SK-N-SH treated with all-trans-retinoic acid at 6 μM for 48 hours (cell line): Measurements from ENCODE around the gene TSSK3.

Source experiments
- ATAC-seq: fragments of 200-7000 bp; cut with Tn5 transposase; 3 replicates; pipeline ENCODE4 v1.9.1; 2020; ENCODE audit warnings: mild to moderate bottlenecking, moderate library complexity
- ARNTL ChIP-seq: fragments of 450-650 bp; formaldehyde crosslinking; IDR thresholded peaks from 2 replicates; pipeline ENCODE4 v1.5.0; 2020; ENCODE audit warnings: low read depth, mild to moderate bottlenecking, moderate library complexity, borderline replicate concordance
- BACH2 ChIP-seq: fragments of 250-450 bp; sonication (Bioruptor Pico); IDR thresholded peaks from 2 replicates; pipeline ENCODE4 v1.9.0; 2021; ENCODE audit warnings: mild to moderate bottlenecking, borderline replicate concordance
- CREB5 ChIP-seq: fragments of 250-450 bp; sonication (Bioruptor Pico); IDR thresholded peaks from 2 replicates; pipeline ENCODE4 v1.5.1; 2020; ENCODE audit warnings: low read depth, mild to moderate bottlenecking, moderate library complexity
- CSDC2 ChIP-seq: fragments of 250-450 bp; sonication (Bioruptor Pico); IDR thresholded peaks from 2 replicates; pipeline ENCODE4 v1.5.0; 2020; ENCODE audit warnings: mild to moderate bottlenecking, moderate library complexity
- CSRNP3 ChIP-seq: fragments of 250-450 bp; sonication (Bioruptor Pico); IDR thresholded peaks from 2 replicates; pipeline ENCODE4 v1.5.1; 2021; ENCODE audit warnings: mild to moderate bottlenecking, moderate library complexity
- ESRRG ChIP-seq: fragments of 250-450 bp; sonication (Bioruptor Pico); IDR thresholded peaks from 2 replicates; pipeline ENCODE4 v1.6.1; 2021; ENCODE audit warnings: mild to moderate bottlenecking
- GLIS3 ChIP-seq: fragments of 250-450 bp; sonication (Bioruptor Pico); IDR thresholded peaks from 2 replicates; pipeline ENCODE4 v1.5.0; 2020; ENCODE audit warnings: mild to moderate bottlenecking, moderate library complexity
- ISL1 ChIP-seq: fragments of 250-450 bp; sonication (Bioruptor Pico); IDR thresholded peaks from 2 replicates; pipeline ENCODE4 v2.1.2; 2022; ENCODE audit warnings: mild to moderate bottlenecking, moderate library complexity
- OSR1 ChIP-seq: fragments of 250-450 bp; sonication (Bioruptor Pico); IDR thresholded peaks from 2 replicates; pipeline ENCODE4 v1.8.0; 2022; ENCODE audit warnings: moderate library complexity, mild to moderate bottlenecking, inconsistent platforms
- PATZ1 ChIP-seq: fragments of 250-450 bp; sonication (Bioruptor Pico); IDR thresholded peaks from 2 replicates; pipeline ENCODE4 v1.8.0; 2020; ENCODE audit warnings: mild to moderate bottlenecking, moderate library complexity, borderline replicate concordance
- RARB ChIP-seq: fragments of 250-450 bp; sonication (Bioruptor Pico); IDR thresholded peaks from 2 replicates; pipeline ENCODE4 v1.8.0; 2021; ENCODE audit warnings: mild to moderate bottlenecking, moderate library complexity
- SNAI2 ChIP-seq: fragments of 250-450 bp; sonication (Bioruptor Pico); IDR thresholded peaks from 2 replicates; pipeline ENCODE4 v1.5.0; 2020; ENCODE audit warnings: mild to moderate bottlenecking, moderate library complexity
- TCF4 ChIP-seq: fragments of 250-450 bp; sonication (Bioruptor Pico); IDR thresholded peaks from 2 replicates; pipeline ENCODE4 v1.8.0; 2021; ENCODE audit warnings: mild to moderate bottlenecking, moderate library complexity, borderline replicate concordance
- TOX ChIP-seq: fragments of 250-450 bp; sonication (Bioruptor Pico); IDR thresholded peaks from 2 replicates; pipeline ENCODE4 v1.8.0; 2021; ENCODE audit warnings: mild to moderate bottlenecking, moderate library complexity, borderline replicate concordance
- TSHZ2 ChIP-seq: fragments of 250-450 bp; sonication (Bioruptor Pico); IDR thresholded peaks from 2 replicates; pipeline ENCODE4 v1.5.0; 2020; ENCODE audit warnings: mild to moderate bottlenecking, moderate library complexity
- ZFP3 ChIP-seq: fragments of 250-450 bp; sonication (Bioruptor Pico); IDR thresholded peaks from 2 replicates; pipeline ENCODE4 v1.5.0; 2020; ENCODE audit warnings: mild to moderate bottlenecking, moderate library complexity
- ZNF565 ChIP-seq: fragments of 450-650 bp; formaldehyde crosslinking; conservative IDR thresholded peaks from 2 replicates; pipeline ENCODE4 v1.5.0; 2020; ENCODE audit warnings: low read depth, mild to moderate bottlenecking, moderate library complexity
- ZNF70 ChIP-seq: fragments of 450-650 bp; formaldehyde crosslinking; IDR thresholded peaks from 2 replicates; pipeline ENCODE4 v1.5.0; 2020; ENCODE audit warnings: mild to moderate bottlenecking, moderate library complexity
- ZNF8 ChIP-seq: fragments of 450-650 bp; formaldehyde crosslinking; IDR thresholded peaks from 2 replicates; pipeline ENCODE4 v1.5.0; 2020; ENCODE audit warnings: mild to moderate bottlenecking, moderate library complexity

The TSSK3 gene

DNA sequence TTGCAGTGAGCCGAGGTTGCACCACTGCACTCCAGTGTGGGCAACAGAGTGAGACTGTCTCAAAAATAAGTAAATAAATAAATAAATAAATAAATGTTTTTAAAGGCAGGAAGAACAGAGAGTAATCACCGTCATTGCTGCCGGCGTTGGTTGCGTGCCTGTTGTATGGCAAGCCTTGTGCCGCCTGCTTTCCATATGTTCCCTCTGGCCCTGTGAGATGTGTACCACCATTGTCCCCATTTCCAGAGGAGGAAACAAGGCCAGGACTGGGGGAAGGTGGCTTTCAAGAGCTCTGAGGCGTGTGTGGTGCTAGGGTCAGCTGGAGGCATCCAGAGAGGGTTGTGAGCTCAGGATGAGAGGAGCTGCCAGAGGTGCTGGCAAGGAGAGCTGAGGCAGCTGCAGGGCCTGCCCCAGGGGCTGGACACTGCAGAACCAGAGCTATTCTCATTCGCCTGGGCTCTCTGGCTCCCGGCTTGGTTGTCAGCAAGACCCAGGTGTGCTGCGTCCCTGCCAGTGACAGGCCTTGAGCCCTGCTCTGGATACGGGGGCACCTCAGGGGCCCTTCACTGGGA is 21.1 kb upstream of the TSSK3 start:
- no peak for ATAC-seq
- TF ChIP-seq ZFP3 (no peak), OSR1 (CRISPR knock-in tag) (no peak), CSRNP3 (no peak), TSHZ2 (no peak)

- TF ChIP-seq ZNF70 (CRISPR knock-in tag) (no peak), ARNTL (no peak), CREB5 (CRISPR knock-in tag) (no peak), PATZ1 (no peak), GLIS3 (CRISPR knock-in tag) (no peak), OSR1 (CRISPR knock-in tag) (no peak), BACH2 (no peak)
- TF ChIP-seq, all 23 proteins: peak for 0
- ATAC-seq, result no peak
Observed at GRCh38 chr1:32341971-32342370, 20.4 kb upstream of the TSSK3 start.

DNA sequence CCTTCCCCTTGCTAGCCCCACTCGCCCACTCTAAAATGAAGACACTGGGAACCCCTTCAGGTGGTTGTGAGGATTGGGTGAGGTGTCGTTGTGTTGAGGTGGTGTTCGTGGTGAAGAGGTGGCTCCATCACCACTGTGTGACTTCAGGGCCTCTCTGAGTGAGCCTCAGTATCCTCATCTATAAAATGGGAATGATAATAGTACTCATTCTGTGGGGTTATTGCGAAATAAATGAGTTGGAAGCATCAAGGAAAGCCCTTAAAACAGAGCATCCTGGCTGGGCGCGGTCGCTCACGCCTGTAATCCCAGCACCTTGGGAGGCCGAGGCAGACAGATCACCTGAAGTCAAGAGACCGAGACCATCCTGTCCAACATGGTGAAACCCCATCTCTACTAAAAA is 19.6 kb upstream of the TSSK3 start:
- no peak for ATAC-seq
- TF ChIP-seq ZNF70 (CRISPR knock-in tag), result no peak
- no peak for TF ChIP-seq ZNF565 (CRISPR knock-in tag)
- no peak for TF ChIP-seq SNAI2 (CRISPR knock-in tag)
- no peak for TF ChIP-seq ISL1
- TF ChIP-seq CSDC2 (CRISPR knock-in tag), result no peak
- TF ChIP-seq PATZ1, result no peak
- no peak for TF ChIP-seq TOX (CRISPR knock-in tag)
- TF ChIP-seq TCF4 (CRISPR knock-in tag), result no peak
- TF ChIP-seq RARB (CRISPR knock-in tag), result no peak
- no peak for TF ChIP-seq CREB5 (CRISPR knock-in tag)
- TF ChIP-seq OSR1 (CRISPR knock-in tag), result no peak
- no peak for TF ChIP-seq ESRRG
- no peak for TF ChIP-seq ZNF8 (CRISPR knock-in tag)
- no peak for TF ChIP-seq TSHZ2
- no peak for TF ChIP-seq ARNTL
- no peak for TF ChIP-seq CSRNP3
- no peak for TF ChIP-seq BACH2
- TF ChIP-seq ZFP3, result no peak
- no peak for TF ChIP-seq GLIS3 (CRISPR knock-in tag)
